Testis (tissue), 3 donors: ENCODE measurements around the gene KCNIP1. TPM values are rescaled to one million over a fixed set of nuclear protein-coding genes. Genes with fewer than 3 reads are reported as not detected.

ENCODE experiments used
- DNase-seq: peaks from one replicate; pipeline ENCODE4 v3.0.0-alpha.2; 2019
- H3K27ac ChIP-seq, 2 donors: fragments of 200-600 bp; sonication (generic); one replicate each; pipeline ENCODE4 v1.5.1; 2019
- H3K27me3 ChIP-seq: fragments of 200-600 bp; sonication (generic); one replicate; pipeline ENCODE4 v1.5.1; 2019
- H3K36me3 ChIP-seq: fragments of 200-600 bp; sonication (generic); one replicate; pipeline ENCODE4 v1.5.1; 2017; ENCODE audit warnings: low read depth; ENCODE audit errors: missing control alignments
- H3K4me1 ChIP-seq: fragments of 200-600 bp; sonication (generic); one replicate; pipeline ENCODE4 v1.5.1; 2019
- H3K4me3 ChIP-seq, 2 donors: fragments of 200-600 bp; sonication (generic); one replicate each; pipeline ENCODE4 v1.5.1; 2017 to 2019
- H3K9me3 ChIP-seq: fragments of 200-600 bp; sonication (generic); one replicate; pipeline ENCODE4 v1.5.1; 2017
- POLR2A ChIP-seq: fragments of 450-650 bp; IDR thresholded peaks from one replicate; pipeline ENCODE4 v1.6.1; 2017; ENCODE audit warnings: antibody characterized with exemption, mild to moderate bottlenecking, moderate library complexity
- WGBS, 2 donors: methylation state at CpG; one replicate each; pipeline ENCODE4 v1.1.5; 2018; 5-methylcytosine and 5-hydroxymethylcytosine counted together
- intact Hi-C: fragments of 100-400 bp; cut with DNase I; formaldehyde crosslinking; loops from one replicate; pipeline ENCODE4 v1.15.1; 2023; ENCODE audit warnings: low total_unique reads
- polyA plus RNA-seq: library from polyadenylated mRNA; stranded (reverse); fragments of 350-450 nt; fragmentation: Illumina TruSeq; extraction: RNeasy Lipid Tissue Mini Kit (QIAGEN cat#74804); gene quantifications from one replicate; pipeline ENCODE4 v1.2.3, GENCODE V29; 2014; ENCODE audit warnings: low read depth, low replicate concordance; ENCODE audit not compliant: insufficient read depth
- total RNA-seq, 2 donors: library from RNA; depleted of rRNA; stranded (reverse); fragments of >200 nt; gene quantifications; one replicate each; pipeline ENCODE4 v1.2.3, GENCODE V29; 2016
- TF ChIP-seq, protein P1 (sequence below), 3 experiments: fragments of 450-650 bp in 2 of 3; fragments of 200-600 bp in 1 of 3; sonication (generic) in 1 of 3; IDR thresholded peaks; one replicate each; pipeline ENCODE4 v1.5.1; 2016 to 2019; ENCODE audit warnings: antibody characterized with exemption in 3 of 3, mild to moderate bottlenecking in 2 of 3, moderate library complexity in 1 of 3

The KCNIP1 gene
- total and polyA plus RNA-seq, 3 donors from 2014 or later, result 5.9 to 14.8 (median 13.4) TPM

GRCh38 chr5:170471551-170472178, 32.2 kb upstream of the KCNIP1 start:
- no peak for DNase-seq
- peaks cover 21% of the 10 kb centered on the region for H3K4me1 ChIP-seq
- no peaks in the 10 kb centered on the region for H3K9me3 ChIP-seq
- no peaks in the 10 kb centered on the region for H3K27me3 ChIP-seq
- H3K27ac ChIP-seq, result no peak overlapping the region
- intact Hi-C loops, result no loop called here
- H3K36me3 ChIP-seq, result no peaks in the 10 kb centered on the region
- TF ChIP-seq, protein P1, sequence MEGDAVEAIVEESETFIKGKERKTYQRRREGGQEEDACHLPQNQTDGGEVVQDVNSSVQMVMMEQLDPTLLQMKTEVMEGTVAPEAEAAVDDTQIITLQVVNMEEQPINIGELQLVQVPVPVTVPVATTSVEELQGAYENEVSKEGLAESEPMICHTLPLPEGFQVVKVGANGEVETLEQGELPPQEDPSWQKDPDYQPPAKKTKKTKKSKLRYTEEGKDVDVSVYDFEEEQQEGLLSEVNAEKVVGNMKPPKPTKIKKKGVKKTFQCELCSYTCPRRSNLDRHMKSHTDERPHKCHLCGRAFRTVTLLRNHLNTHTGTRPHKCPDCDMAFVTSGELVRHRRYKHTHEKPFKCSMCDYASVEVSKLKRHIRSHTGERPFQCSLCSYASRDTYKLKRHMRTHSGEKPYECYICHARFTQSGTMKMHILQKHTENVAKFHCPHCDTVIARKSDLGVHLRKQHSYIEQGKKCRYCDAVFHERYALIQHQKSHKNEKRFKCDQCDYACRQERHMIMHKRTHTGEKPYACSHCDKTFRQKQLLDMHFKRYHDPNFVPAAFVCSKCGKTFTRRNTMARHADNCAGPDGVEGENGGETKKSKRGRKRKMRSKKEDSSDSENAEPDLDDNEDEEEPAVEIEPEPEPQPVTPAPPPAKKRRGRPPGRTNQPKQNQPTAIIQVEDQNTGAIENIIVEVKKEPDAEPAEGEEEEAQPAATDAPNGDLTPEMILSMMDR (IDR thresholded peaks at IDR 0.05), result no peak
- no peak for TF ChIP-seq POLR2A
- WGBS, 2 donors, result 77 to 78% methylated on average over 6 to 8 of the region's 8 CpGs
- H3K4me3 ChIP-seq, result no peak overlapping the region

- Histone ChIP-seq H3K27ac (no peak overlapping the region), H3K36me3 (no peaks in the 10 kb centered on the region), H3K9me3 (no peaks in the 10 kb centered on the region), H3K4me3 (no peak overlapping the region), H3K27me3 (no peaks in the 10 kb centered on the region), H3K4me1 (peaks cover 21% of the 10 kb centered on the region)
- TF ChIP-seq, protein P1 (IDR thresholded peaks at IDR 0.05), result no peak
- no peak for TF ChIP-seq POLR2A
- DNase-seq, result no peak
- WGBS, 2 donors, result 60 to 66% methylated on average over 5 of the region's 5 CpGs
- intact Hi-C loops, result no loop called here
Measured at GRCh38 chr5:170473642-170474041, 30.2 kb upstream of the KCNIP1 start.

DNA sequence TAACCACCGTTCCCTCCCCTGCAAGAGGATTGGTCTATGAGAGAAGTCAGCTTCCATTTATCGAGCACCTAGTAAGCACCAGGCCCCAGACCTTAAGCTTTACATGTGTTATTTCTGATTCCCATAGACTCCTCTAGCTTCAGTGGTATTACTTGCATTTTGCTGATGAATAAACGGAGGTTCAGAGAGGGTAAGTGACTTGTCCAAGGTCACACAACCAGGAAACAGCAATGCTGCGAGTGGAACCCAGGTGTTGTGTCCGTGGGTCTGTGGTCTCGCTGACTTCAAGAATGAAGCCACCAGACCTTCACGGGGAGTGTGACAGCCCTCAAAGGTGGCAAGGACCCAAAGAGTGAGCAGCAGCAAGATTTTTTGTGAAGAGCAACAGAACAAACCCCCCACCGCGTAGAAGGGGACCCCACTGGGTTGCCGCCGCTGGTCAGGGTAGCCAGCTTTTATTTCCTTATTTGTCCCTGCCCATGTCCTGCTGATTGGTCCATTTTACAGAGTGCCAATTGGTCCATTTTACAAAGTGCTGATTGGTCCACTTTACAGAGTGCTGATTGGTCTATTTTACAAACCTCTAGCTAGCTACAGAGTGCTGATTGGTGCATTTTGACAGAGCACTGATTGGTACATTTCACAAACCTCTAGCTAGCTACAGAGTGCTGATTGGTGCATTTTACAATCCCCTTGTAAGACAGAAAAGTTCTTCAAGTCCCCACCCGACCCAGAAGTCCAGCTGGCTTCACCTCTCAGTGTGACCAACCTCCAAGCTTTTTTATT, 29.1 kb upstream of the KCNIP1 start:
- Histone ChIP-seq H3K36me3 (no peaks in the 10 kb centered on the region), H3K4me1 (peaks cover 21% of the 10 kb centered on the region), H3K4me3 (peak overlapping the region in 1 of 2 donors; percentile 29), H3K9me3 (no peaks in the 10 kb centered on the region), H3K27ac (peak overlapping the region; percentile 8 to 41), H3K27me3 (no peaks in the 10 kb centered on the region)
- intact Hi-C loops, result no loop called here
- no peak for TF ChIP-seq POLR2A
- TF ChIP-seq, protein P1 (IDR thresholded peaks at IDR 0.05), result no peak
- 57 to 70% methylated on average over 12 of the region's 12 CpGs for WGBS, 2 donors
- peak; percentile 52 for DNase-seq

DNA sequence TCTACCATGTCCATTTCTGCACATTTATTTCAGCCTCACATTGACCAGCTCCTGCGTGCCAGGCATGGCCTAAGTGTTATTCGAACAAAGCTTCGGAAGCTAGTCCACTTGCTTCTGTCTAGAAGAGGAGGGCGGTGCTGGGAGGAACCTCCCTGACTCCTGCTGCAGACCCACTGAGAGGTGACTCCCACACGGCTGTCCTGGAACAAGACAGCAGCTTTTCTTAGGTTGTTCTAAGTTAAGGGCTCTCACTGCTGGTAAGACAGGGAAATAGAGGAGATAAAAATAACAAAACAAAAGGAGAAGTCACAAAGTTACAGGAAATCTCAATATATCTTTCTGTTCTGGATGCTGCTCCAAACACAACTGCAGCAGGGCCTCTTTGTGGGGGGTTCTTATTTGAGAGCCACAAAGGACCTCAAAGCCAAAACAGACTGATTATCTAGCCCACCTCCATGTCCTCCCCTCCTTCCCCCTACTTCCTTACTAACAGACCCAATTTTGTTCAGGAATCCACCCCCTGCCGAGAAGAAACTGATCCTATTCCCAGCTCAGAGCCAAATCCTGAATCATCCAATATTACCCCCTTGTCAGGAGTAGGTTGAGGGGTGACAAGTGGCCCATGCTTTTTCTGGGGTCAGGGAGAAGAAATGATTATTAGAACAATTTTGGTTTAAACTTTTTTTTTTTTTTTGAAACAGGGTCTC, 28.4 kb upstream of the KCNIP1 start:
- peak; percentile 86 for DNase-seq

More for the DNA sequence above, 28.4 kb upstream of the KCNIP1 start:
- intact Hi-C loops, result no loop called here
- H3K27me3 ChIP-seq, result no peaks in the 10 kb centered on the region
- no peak for TF ChIP-seq POLR2A
- TF ChIP-seq, protein P1 (IDR thresholded peaks at IDR 0.05), result no peak
- 13 to 28% methylated on average over 6 of the region's 6 CpGs for WGBS, 2 donors
- H3K36me3 ChIP-seq, result no peaks in the 10 kb centered on the region
- peak overlapping the region in 1 of 2 donors; percentile 1 for H3K4me3 ChIP-seq
- H3K4me1 ChIP-seq, result peaks cover 21% of the 10 kb centered on the region
- H3K9me3 ChIP-seq, result no peaks in the 10 kb centered on the region
- H3K27ac ChIP-seq, result peak overlapping the region; percentile 8 to 41
